ENCODE measurements around the gene ARHGEF28. TPM values are rescaled to one million over a fixed set of nuclear protein-coding genes. Genes with fewer than 3 reads are reported as not detected.

Gene ARHGEF28
- total RNA-seq, 6 donors from 2014 or later = 14.4 to 47.1 (median 24.4) TPM

GRCh38 chr5:73989956-73990355, 364.0 kb downstream of the ARHGEF28 start:
- Histone ChIP-seq H3K27me3 (no peaks in the 10 kb centered on the region), H3K4me1 (peaks cover 0 to 7% (median 0%) of the 10 kb centered on the region in 4 donors), H3K9me3 (no peaks in the 10 kb centered on the region), H3K27ac (no peak overlapping the region), H3K36me3 (no peaks in the 10 kb centered on the region), H3K4me3 (no peak overlapping the region)
- ATAC-seq (ENCODE audit: low FRiP score in 2 of 2) (no peak), DNase-seq (no peak)
- TF ChIP-seq CTCF (IDR thresholded peaks at IDR 0.05) (no peak), POLR2AphosphoS5 (IDR thresholded peaks at IDR 0.05) (no peak), POLR2A (IDR thresholded peaks at IDR 0.05) (no peak), EP300 (IDR thresholded peaks at IDR 0.05) (no peak)
- WGBS, 2 donors = 27 to 39% methylated on average over 3 of the region's 3 CpGs

Small RNAs within 50 kb of the gene (small RNA-seq; reads per million reads assigned to genes)
- gene RNU7-196P = 0 reads per million in 4 donors

Other genes with a start within 250 kb of the ARHGEF28 start
- gene FOXD1, start 177.4 kb upstream of the ARHGEF28 start, total RNA-seq = under 1 TPM in 4 of 6 donors, not detected in 2; 0.54 to 0.79 (median 0.67) TPM
- gene BTF3, start 127.8 kb upstream of the ARHGEF28 start, total RNA-seq = 100 to 1,000 TPM; 152 to 415 (median 344) TPM
- gene ANKRA2, start 60.6 kb upstream of the ARHGEF28 start, total RNA-seq = 10 to 100 TPM; 14.1 to 84.9 (median 19.7) TPM
- 10 to 100 TPM in 5 of 6 donors, 1 to 10 TPM in 1; 8.8 to 28.6 (median 16.5) TPM for gene UTP15, start 60.5 kb upstream of the ARHGEF28 start, total RNA-seq

All from upper lobe of left lung (tissue), 6 donors.